GM18508 (cell line): ENCODE measurements around the gene YOD1.

Experiments used
- ATAC-seq: cut with Tn5 transposase; IDR thresholded peaks from one replicate; pipeline ENCODE4 v1.9.1; 2021; ENCODE audit warnings: moderate number of reproducible peaks; ENCODE audit not compliant: insufficient read depth, unreplicated experiment

Gene YOD1

DNA sequence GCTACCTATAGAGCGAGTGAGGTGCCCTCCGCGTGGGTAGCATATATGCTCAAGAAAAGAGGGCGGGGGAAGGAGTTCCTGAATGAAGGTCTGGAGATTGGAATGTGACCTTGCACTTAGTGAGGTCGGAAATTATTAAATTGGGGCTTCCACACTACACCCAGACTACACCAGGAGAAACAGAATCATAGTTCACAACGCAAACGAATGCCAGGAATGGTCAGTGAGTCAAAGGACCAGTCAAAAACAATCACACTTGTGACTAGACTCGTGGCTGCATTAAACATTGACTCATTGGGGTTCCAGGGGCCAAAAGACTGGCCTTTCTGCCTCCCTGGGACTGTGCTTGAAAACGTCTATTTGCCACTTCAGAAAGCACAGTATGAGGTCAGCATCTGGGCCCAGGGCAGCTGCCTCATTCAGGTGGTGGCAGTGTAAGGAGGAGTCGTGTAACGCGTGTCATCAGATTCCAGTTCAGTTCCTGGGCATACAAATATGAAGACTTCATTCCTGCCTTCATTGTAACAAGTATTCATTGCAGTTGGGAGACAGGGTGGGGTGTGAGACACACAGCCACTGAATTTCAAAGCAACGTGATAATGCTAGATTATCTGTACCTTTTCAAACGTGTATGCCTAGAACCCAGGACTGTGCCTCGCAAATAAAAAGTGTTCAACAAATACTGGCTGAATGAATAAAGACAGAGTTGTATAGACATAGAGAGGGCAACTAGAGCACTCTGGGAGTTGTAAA, at the start of gene YOD1:
Gene YOD1 (minus strand): TSS at position 18 of the 753 bp plus-strand sequence. CDS start 178 bp downstream, outside the sequence.
- no peak for ATAC-seq

DNA sequence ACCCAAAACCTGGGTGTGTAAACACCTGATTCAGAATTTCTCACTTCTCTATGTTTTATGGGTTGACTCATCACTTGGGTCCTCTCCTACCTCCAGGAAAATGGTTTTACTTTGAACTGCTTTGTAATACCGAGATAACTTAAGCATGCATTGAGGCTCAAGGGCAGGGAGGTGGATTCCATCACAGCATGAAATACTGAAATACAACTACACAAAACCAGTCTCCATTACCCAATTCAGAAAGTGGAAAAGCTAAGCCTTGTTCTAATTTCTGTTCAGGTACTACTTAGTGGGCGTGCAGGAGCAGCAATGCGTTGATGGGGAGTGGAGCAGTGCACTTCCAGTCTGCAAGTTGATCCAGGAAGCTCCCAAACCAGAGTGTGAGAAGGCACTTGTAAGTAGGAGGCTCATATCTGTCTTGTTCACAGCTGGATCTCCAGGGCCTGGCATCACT, 46.9 kb upstream of the YOD1 start:
- peak; percentile 80 for ATAC-seq

DNA sequence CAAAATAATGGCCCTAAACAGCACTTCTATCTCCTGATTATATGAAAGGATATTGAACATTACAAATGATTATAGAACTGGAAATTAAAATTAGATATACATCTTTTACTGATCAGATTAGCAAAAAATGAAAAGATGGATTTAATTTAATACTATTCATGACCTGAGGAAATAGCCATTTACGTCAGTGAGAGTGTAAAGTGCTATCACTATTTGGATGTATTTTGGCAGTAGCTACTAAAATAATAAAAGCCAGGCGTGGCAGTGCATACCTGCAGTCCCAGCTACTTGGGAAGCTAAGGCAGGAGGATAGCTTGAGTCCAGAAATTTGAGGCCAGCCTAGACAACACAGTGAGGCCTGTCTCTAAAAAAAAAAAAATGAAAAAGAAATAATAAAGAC, 42.9 kb upstream of the YOD1 start:
- no peak for ATAC-seq

DNA sequence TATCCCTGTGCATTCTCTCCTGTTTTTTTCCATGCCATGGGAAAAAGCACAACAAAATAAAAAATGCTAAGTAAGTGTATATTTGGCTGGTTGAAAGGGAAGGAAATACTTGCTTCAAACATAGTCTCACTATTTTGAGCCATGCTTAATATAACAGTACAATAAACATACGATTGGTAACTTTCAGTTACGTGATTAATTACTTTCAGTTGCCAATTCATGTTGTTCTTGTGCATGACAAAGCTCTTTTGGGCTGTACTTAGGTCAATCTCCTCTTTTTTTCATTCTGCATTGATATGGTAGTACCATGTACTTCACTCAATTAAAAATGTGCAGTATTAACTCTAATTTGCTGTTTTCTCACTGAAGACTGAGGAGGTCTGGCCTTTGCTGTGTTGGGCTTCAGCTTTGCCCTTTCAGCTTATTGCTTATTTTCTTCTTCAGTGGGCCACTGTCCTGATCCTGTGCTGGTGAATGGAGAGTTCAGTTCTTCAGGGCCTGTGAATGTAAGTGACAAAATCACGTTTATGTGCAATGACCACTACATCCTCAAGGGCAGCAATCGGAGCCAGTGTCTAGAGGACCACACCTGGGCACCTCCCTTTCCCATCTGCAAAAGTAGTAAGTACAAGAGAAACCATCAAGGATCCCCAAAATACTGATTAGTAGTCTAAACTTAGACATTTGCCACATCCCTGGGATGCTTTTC, 40.3 kb upstream of the YOD1 start:
- no peak for ATAC-seq

DNA sequence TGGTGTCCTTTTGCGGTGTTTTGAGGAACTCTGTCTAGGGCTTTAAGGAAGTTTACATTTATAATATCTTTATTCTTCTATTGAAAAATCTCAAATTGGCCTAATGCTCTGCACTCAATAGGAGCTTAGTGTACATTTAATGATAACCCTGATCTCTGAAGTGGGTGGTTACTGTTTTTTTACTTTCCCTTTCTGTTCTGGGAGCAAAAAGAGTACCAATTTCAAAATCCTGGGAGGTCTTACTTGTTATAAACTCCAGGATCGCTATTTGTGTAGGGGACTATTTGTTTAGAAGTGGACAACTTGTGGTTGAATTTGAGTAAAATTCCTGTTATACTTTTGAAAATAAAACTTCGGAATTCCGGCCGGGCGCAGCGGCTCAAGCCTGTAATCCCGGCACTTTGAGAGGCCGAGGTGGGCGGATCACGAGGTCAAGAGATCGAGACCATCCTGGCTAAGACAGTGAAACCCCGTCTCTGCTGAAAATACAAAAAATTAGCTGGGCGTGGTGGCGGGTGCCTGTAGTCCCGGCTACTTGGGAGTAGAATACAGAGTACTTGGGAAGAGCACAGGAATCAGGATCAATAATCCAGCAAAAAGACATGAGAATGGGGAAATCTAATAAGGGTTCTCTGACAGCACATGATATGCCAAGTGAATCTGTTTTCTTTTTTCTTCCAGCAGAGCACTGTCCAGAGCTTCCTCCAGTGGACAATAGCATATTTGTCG, 38.8 kb upstream of the YOD1 start:
- no peak for ATAC-seq

DNA sequence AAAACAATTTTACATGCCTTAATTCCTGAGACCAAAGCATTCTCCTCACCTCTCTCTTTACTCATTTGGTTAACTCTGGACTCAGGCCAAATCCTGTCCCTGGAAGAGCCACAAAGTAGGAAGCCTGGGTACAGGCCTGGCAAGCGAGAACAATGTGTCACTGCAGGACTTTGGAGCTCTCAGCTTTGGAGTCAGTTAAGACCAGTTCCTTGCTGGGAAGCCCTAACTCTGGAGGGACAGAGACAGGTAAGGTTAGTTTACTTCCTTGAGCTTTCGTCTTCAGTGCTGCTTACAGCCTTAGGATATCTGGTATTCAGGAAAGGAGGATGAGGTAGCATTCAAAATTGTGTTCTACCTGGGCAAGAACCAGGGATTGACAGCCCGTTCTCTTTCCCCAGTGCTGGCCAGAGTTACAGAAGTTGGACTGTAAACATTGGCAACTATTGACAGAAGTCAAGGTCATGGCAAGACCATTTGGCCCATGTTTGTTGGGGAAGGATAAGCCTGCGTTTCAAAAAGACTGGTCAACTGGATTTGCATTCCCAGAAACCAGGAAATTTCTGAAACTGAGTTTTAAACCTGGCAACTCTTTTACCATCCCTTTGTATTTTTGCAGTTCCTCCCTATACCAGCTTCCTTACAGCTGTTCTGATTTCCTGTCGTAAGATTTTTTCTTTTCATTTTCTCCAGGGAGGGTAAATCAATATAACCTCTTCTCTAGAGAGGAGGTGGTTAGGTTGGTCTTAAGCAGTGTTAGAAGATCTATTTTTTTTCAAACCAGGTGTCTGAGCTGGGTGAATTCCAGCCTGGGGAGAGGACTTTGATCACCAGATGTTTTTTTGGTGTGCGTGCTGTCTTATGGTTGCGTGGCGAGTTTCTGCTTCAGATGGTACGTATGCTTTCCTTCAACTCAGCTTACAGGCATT, 38.0 kb upstream of the YOD1 start, which contains the start of gene C4BPB:
Gene C4BPB (plus strand): TSS at position 160 of the 926 bp plus-strand sequence. CDS start 672 bp downstream, at position 832.
- ATAC-seq: no peak

DNA sequence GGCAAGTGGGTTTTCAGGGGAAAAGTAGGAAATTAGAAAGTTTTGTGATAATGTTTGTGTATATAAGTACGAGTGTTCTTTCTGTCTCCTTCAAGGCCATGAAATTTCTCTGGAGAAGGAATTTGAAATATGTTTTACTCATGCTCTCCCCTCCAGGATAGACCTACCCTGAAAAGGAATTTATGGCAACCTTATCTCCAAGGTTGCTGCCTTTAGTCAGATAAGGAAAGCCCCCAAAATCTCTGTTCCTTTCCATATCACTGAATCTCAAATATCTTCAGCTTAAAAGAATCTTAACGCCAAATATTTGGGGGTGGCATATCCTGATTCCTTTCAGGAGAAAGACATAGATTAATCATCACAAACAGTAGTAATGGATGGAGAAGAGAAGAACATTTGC, 37.2 kb upstream of the YOD1 start:
- ATAC-seq: no peak

DNA sequence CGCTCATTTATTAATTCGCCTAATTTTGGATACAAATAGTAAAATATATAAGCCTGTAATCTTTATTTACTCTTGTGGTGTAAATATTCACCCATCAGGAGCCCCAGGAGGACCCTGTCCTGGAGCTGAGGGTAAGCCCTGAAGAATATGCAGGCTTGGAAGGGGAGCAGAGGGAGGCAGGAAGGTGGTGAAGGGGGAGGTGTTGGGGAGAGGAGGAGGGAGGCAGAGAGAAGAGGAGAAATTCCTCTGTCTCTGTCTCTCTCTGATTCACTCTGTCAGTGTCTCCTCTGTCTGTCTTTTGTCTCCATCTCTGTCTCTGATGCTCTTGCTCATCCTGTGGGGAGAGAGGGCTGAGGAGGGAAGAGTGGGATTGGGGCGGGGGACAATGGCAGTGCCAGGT, 34.9 kb upstream of the YOD1 start:
- no peak for ATAC-seq

DNA sequence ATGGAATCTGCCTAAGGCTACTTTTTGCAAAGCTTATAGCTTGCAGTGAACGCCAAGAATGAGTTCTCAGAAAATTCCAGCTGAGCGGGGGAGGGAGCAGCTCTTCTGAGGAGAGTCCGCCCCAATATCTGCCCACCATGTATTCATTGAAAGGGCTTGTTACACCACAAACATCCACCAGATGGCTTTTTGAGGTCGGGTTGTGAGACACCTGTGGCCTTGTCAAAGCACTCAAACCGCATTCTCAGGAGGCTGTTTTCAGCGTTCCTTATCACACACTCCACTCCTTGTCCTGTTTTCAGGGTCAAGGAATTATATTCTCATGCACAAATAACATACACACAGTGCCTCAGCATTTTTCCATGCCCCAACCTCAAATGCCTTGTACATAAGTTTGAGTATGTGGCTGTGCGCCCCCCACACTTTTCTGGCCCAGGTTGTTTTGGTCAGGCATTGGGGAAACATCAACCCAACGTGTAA, 33.7 kb upstream of the YOD1 start:
- no peak for ATAC-seq

DNA sequence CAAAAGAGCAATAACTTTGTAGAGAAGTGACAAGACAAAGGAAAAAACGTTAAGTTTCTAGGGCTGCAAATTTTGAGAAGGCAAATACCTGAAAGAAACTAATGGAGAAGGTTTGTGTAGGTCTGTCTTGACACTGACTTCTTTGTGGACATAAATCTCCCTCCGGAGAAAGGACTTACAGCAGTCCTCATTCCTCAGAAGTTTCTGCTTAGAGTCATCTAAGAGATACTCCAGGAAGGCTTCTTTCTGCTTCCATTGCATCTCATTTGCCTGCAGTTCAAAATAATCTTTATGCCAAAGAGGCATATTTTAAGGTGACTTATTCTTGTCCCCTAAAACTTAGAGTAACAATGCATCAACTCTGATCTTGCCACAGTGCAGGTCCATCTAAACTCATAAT, 33.2 kb upstream of the YOD1 start:
- ATAC-seq: no peak

DNA sequence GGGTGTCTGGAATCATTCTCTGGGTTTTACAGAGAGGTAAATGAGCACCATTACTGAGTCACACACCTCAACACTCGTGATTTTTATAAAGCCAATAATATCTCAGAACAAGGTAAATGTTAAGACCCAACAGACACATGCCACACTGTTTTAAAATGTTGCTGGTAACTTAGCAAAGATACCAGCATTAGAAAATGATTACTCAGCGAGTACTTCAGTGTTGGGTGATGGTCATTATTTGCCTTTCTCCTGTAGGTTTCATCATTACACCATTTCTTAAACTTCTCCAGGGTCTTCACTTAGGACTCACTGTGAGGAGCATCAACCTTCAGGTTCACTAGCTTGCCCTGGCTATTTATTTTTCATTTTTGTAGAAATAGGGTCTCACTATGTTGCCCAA, 30.8 kb upstream of the YOD1 start:
- ATAC-seq: no peak

DNA sequence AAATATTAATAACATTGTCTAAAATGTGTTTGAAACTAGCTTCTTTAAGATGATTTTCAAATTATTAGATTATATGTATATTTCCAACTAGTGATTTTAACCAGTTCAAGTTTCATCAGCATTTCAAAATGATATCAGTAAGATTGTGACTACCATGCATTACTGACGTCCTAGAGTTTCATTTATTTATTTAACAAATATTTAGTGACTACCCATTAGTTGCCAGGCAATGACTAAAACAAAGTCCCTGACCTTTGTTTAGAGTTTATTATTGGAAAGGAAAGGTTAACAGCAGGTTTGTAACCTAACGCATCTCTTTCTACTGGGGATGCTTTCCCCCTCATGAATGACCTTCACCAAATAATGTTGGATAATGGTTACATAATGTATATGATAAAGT, 30.1 kb upstream of the YOD1 start:
- no peak for ATAC-seq

DNA sequence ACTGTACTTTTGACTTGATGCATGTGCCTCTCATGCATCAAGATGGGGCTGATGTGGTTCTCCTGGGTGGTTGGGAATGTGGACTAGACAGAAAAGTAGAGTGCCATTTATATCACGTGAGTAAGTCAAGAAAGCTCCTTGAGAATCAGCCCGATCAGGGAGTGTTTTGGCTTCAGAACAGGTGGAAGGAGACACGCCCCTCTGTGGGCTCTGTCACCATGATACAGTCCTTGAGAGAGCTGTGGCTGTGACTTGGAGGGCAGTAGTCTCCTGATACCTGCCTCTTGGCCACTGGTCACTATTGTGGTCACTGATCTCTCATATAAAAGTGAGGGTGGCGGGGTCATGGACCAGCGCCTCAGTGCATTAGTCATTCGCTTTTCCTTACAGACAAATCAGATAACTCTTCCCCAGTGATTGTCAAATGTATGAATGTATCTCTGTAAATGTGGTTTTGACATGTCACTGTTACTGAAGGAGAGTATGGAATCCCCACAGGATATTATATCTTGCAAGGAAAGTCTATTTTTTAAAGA, 28.8 kb upstream of the YOD1 start:
- ATAC-seq: no peak

DNA sequence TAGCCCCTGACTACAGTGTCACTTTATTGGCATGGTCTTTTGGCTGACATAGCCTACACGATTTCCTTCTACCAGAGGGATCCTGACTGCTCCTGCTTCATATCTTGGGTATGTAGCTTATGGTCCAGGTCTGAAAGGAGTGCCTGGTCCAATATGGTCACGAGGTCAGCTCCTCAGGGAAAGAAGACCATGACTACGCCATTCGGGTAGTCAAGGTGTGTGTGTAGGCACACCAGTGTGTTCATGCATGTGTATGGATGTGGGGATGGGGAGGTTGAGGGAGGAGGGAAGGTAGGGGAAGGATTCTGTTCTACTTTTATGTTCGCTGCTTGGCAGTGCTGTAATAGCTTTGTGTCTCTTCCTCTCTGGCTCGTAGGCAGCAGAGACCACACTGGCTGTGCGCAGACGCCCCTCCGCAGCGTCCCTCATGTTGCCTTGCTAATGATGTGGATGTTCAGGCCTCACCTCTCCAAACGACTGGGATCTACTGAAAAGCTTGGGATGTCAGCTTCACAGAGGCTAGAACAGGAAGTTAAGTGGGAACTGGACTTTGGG, 27.6 kb upstream of the YOD1 start:
- ATAC-seq: no peak

DNA sequence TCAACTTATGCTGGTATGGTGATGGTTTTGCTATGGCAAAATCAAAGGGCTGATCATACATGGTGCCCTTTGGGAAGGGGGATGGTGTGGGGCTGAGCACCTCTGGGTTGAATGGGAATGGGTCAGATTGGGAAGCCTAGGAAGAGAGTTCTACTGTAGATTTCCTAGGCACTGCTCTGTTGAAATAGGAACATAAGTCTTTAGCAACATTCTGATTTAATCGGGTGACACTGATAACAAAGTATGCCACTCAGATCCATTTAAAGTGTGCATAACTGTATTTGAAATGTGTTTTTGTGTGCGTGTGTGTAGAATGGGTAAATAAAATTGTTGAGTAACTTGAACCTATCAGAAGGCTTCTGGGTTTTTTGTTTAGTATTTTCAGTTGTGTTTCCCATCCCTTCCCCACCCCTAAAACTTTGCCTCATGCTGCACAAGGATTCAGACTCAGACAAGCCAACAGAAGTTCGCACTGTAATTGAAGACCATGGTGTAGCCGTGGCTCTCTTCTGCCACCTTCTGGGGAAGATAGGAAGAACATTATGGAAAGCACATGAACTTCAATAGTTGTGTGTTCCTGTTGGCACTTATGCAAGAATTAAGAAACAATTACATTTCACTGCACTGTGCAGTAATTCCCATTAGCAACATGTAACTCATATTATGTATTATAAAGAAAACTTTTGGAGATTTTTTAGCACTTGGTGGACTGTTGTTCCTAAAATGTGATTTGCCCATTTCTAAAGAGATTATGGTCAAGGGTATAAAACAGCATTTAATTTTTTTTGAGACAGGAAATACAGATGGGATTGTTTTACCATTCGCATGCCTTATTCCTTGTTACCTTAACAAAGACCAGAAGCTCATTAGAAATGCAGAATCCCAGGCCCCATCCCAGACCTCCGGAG, 26.7 kb upstream of the YOD1 start:
- no peak for ATAC-seq

DNA sequence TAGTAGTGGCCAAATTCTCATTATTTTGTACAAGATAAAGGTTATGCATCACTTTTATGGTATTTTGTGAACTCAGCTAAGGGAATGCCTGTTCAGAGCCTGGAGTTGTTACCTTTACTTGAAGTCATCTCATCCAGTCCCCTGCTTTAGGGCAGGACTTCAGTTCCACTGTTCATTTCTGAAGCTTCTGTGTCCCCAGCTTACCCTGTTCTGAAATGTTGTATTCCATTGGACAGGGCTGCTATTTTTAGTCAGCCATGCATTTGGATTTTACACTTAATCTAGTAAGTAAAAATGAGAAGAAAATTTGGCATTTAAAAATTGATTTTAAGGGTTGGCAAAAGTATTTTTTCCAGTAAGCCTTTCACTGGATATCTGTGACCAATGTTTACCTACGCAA, 26.0 kb upstream of the YOD1 start:
- ATAC-seq: no peak

DNA sequence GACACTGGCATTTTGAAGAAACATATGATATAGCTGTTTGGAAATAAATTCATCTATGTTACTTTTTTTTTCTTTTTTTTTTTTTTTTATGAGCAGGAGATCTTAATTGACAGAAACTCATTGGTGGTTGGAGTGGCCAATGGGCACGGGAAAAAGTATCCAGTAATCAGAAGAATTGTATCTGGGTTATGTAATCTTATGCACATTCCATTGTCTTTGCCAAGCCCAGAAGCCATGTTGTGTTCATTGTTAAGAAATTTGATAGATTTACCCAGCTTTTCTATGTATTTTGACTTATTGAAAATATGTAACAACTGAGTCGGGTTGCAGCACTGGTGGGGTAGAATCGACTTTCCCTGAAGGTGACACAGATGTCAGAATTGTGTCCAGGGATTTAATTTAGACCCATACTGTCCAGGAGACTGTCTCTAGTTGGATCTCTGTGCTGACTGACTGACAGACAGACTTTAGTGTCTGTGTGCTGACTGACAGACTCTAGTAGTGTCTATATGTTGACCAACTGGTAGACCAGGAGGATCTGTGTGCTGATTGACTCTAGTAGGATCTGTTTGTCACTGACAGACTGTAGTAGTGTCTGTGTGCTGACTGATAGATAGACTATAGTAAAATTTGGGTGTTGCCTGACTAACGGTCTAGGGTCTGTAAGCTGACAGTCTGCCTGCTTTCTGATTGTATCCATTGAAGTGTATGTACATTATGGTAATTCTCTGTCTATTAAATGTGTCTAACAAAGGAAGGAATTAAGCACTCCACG, 25.4 kb upstream of the YOD1 start:
- ATAC-seq: no peak
